ENCODE data around the gene SUCO.
A peak's percentile ranks its signal among the peaks of the same experiment; 100 is the strongest.
"Not testable (repeated sequence)": the region's sequence is repeated elsewhere in the genome, so short reads cannot be mapped to it uniquely, and the experiment has no call there.

SUCO gene, protein sequence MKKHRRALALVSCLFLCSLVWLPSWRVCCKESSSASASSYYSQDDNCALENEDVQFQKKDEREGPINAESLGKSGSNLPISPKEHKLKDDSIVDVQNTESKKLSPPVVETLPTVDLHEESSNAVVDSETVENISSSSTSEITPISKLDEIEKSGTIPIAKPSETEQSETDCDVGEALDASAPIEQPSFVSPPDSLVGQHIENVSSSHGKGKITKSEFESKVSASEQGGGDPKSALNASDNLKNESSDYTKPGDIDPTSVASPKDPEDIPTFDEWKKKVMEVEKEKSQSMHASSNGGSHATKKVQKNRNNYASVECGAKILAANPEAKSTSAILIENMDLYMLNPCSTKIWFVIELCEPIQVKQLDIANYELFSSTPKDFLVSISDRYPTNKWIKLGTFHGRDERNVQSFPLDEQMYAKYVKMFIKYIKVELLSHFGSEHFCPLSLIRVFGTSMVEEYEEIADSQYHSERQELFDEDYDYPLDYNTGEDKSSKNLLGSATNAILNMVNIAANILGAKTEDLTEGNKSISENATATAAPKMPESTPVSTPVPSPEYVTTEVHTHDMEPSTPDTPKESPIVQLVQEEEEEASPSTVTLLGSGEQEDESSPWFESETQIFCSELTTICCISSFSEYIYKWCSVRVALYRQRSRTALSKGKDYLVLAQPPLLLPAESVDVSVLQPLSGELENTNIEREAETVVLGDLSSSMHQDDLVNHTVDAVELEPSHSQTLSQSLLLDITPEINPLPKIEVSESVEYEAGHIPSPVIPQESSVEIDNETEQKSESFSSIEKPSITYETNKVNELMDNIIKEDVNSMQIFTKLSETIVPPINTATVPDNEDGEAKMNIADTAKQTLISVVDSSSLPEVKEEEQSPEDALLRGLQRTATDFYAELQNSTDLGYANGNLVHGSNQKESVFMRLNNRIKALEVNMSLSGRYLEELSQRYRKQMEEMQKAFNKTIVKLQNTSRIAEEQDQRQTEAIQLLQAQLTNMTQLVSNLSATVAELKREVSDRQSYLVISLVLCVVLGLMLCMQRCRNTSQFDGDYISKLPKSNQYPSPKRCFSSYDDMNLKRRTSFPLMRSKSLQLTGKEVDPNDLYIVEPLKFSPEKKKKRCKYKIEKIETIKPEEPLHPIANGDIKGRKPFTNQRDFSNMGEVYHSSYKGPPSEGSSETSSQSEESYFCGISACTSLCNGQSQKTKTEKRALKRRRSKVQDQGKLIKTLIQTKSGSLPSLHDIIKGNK (N-terminal part only)

DNA sequence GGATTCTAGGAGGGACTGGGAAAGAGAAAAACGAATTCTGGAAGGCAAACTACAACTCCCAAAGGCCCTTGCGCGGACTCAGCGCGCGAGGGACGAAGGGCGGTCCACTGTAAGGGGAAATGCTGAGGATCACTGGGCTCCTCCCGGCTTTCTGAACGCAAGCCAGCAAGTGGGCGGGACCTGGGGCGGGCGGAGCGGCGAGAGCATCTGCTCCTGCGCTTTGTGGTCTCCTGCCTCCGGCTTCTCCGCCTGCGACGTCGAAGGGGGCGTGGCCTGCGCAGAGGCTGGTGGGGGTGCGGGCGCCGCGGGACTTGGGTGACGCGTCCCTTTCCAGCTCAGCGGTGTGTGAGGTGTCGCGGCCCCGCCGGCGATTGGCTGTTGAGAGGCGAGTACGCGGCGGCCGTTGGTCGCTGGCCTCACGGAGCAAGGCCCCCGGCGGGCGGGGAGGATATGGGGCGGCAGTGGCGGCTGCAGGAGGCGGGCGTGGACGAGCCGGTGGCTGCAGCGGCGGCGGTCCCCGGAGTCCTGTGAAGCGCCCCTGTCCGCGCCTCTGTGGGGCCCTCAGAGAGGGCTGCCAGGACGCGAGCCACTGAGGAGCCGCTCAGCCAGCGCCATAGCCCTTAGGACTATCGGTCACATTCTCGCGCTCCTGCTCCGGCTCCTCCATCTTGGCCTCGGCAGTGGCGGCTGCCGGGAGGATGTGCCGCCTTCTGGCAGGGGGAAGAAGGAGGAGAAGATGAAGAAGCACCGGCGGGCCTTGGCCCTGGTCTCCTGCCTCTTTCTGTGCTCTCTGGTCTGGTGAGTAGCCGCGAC, at the start of gene SUCO:
Gene SUCO, plus strand, starts transcription at position 451 of the 813 bp plus-strand sequence. Its CDS starts 286 bp downstream, at position 737.
- peak; percentile 93 for DNase-seq

DNA sequence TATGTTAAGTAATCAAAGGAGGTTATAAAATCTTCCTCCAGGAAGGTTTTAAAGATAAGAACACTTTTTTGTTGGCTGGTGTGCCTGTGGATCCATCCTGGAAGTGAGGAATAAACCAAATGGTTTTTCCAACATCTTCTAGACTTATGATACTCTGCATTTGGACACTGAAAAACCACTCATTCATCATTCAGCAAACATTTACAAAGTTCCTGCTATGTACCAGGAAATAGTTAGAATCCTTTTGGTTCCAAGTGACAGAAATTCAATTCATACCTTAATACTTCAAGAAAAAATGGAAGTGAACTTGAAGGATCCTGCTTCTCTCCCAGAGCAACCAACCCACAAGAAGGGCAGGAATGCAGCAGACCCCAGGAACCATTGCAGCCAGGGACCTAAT, 49.5 kb upstream of the SUCO start:
- DNase-seq: no peak

DNA sequence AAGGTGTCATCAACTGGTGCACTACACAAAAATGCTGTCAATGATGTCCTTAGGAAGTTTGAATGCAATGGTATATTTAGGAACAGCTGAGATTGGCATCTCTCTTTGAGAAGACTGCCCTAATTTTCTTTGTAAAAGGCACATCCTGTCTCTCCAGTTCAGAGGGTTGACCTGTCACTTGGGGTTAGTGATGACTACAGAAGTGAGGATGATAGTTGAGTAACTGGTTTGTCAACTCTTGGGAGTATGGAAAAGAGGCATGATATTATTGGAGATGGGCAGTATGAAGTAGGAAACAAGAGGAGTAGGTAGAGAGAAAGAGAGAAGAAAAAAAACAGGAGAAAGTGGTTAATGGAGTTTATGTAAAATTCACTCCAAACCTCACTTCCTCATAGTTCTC, 48.7 kb upstream of the SUCO start:
- no peak for DNase-seq

DNA sequence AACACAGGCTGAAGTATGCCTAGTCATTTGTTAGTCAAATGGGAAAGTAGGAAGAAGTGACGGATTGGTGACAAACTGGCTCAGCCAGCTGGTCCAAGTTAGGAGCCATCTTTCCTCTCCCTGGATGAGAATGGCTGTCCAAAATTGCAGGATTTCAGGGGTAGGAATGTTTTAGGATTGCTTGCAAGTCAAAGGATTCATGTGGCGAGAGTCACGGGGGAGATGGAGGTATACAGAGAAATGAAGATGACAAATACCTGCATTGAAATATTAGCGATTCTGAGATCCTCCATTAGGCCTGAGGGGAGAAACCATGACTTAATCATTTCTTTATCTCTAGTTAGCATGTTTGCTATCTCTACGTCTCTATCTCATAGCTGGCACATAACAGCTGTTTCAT, 47.3 kb upstream of the SUCO start:
- no peak for DNase-seq

DNA sequence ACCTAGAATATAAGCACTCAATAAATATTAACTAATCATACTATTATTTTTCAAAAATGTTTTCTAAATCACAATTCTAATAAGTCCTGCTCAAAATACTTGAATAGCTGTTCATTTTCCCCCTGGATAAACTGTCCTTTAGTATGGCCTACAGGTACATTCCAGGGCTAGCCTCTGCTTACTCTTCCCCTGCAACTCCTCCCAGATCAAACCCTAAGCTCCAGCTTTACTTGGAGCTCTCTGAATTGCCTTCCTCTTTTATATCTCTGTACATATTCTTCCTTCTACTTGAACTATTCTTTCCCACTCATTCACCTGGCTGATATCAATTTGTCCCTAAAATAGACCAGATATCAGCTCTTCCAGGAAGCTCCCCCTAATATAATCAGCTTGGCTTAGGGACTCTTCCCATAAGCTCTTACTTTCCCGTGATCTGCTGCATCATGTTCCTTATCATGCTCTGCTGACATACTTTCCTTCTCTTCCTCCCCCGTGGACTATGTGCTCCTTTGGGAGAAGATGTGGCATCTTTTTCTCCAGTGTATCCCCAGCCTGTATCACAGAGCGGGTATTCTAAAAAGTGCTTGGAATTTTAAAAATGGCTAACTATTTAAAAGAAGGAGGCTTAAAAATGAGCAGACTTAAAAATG, 46.0 kb upstream of the SUCO start:
- no peak for DNase-seq

DNA sequence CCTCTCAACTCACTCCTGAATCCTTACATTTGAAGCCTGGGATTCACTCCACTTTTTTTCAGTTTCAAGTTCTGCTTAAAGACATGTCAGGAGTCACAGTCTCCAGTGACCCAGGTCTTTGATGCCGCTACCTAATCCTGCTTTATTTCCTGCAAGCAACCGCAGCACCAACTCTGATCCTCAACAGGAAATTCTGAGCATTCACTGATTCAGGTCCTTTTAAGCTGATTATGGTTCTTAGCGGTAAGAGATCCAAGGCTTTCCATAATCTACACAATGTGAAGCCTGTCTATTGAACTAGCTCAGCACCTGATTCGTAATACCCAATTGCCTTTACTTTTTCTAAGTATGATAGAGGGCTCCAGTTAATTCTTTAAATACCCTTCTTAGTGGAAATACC, 45.4 kb upstream of the SUCO start:
- DNase-seq: no peak

DNA sequence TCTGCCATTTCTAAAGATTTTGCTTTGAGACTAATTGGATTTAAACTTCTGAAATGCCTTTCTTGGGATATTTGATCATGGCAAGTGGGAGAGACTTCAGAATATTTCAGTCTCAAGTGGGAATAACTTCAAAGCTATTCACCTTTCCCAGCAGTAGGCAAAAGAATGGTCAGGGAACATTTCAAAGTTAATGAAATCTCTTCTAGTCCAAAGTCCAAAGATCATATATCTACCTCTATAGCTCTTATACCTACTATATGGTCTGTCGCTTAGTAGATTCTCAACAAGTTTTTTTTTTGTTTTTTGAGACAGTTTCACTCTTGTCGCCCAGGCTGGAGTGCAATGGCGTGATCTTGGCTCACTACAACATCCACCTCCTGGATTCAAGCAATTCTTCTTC, 44.6 kb upstream of the SUCO start:
- DNase-seq: no peak

DNA sequence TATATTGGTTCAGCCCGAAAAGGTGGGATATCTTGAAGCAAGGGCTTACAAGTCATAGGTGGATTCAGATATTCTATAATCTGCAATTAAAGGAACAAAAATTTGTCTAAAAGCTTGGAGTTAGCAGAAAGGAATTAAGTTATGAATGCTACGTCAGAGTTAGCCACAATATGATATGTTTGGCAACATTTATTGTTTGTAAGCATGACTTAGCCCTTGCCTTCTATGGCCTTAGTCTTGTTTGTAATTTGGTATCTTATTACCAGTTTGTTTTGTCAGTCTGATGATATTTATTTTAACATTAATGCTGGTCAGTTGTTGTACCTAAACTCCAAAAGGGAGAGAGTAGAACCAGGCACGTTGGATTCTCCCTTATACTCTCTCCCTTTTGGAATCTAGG, 43.1 kb upstream of the SUCO start:
- no peak for DNase-seq

DNA sequence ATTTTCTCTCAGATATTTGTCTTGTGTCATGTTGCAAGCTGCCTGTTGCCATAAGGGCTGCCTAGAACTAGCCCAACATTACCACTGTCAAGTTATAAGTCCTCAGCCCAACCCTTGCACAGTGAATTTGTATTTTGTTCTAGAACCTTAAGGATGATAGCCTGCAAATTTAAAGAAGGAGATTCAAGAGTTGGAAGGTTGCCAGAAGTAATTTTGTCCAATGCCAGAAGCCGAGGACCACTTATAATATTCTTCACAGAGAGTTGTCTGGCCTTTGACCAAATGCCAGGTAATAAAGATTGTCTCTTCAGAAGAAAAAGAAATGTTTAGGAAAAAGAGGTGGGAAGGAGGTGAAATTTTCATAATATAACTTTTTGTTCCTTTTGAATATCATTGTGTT, 40.5 kb upstream of the SUCO start:
- DNase-seq: no peak

DNA sequence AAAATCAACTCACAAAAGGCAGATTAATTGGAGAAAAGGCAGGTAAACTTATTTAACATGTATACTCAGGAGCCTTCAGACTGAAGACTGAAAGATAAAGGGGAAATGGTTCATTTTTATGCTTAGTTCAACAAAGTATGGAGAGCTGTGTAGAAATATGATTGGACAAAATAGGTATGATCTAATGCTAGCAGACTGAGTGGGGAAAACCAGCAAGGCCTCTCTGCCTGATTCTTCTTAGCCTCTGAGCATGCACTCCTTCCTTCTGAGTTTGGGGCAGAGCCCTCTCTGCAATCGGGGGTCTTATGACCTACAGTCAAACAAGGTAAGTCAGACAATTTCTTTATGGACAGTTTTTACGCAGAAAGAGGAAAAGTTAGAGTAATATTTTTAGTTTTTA, 38.8 kb upstream of the SUCO start:
- DNase-seq: no peak

DNA sequence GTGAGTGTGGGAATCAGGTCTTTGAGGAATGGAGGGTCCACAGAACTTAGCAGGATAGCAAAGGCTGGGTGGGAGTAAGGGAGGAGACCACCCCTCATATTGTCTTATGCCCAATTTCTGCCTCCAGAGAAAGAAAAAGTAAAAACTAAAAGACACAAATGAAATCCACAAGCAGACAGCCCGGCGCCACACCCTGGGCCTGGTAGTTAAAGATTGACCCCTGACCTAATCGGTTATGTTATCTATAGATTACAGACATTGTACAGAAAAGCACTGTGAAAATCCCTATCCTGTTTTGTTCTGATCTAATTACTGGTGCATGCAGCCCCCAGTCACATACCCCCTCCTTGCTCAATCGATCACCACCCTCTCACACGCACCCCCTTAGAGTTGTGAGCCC, 36.8 kb upstream of the SUCO start:
- DNase-seq: not testable (repeated sequence)

DNA sequence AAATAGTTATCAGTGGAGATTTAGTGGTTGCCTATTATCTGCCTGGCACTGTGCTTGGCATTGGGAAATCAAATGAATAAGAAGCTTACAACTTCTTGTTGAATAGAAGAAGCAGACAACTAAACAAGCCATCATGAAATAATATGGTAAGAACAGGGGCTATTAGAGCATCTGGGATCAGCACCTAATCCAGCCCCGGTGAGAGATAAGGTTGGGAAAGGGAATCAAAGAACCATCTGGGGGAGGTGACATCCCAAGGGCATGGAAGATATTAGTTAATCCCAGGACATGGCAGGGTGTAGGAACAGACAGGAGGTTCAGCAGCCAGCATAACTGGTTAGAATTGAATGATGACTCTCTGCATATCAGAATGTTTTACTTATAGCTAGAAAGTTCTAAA, 36.3 kb upstream of the SUCO start:
- DNase-seq: no peak

DNA sequence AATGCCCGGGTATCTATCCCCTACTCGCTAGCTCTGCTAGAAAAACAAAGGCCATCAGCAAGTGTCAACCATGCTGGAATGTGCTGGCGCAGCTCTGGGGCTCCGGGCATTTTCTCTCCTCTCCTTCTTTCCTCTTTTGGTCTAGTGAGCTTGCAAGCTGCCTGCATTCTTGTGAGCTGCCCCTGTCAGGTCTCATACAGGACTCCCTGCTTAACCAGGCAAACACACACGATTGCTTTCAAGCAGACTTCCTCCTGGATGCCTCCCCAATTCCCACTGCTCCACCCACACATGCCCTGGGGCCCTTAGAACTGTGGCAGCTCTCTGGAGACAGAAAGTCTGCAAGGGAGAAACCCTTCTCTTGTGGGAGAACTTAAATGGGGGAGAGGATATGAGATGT, 35.7 kb upstream of the SUCO start:
- no peak for DNase-seq

DNA sequence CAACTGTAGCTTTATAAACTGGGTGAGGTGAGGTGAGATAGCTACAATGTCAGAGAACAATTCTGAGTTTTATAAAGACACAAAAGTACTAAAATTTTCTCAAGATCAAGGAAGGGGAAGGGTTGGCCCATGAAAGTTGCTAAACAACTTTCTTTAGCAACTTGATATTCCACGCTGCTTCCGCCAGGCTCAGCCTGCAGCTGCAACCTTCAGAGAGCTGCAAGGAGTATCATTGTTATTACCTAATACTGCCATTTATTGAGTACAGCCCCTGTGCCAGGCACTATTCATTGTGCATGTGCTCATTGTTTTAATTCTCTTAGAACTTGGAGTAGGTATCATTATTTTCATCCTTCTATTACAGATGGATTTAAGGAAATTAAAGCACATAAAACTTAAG, 34.1 kb upstream of the SUCO start:
- no peak for DNase-seq

DNA sequence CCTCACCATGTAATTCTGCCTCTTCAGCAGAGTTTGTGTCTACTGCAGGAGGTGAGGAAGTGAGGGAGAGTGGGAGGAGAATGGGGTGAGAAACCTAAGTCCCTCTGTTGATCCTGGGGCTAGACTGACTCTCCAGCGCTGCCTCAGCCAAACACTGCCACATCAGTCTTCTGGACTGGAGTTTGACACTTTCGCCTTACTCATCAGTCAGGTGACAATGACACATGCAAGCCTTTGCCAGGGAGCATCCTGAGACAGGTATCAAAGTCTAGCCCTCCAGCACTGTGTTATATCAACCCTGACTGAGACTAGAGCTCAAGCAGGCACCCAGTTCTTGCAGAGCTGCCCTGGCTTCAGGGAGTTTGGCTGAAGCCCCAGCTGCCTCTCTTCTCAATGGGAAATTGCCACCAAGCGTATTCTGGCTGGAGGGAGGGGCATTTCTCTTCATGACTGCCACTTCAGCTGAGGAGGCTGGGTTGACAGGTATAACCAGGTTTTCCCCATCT, 33.3 kb upstream of the SUCO start:
- no peak for DNase-seq

DNA sequence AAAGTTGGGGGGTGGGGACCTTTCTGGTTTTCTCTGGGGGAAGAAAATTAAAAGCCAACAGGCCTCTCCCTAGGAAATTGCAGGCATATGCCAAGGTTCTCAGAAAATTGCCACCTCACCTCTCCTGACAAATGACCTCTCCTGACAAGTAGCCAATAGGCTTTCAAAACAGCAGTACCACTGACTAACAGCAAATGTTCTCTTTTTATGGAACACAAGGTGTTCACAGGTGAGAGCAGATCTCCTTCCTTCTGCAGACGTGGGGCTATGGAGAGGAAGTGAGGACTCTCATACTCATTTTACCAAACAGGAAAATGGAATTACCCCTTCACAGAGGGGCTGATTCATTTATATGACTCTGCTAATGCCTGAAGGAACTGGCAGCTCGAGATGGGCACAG, 32.7 kb upstream of the SUCO start:
- DNase-seq: no peak

DNA sequence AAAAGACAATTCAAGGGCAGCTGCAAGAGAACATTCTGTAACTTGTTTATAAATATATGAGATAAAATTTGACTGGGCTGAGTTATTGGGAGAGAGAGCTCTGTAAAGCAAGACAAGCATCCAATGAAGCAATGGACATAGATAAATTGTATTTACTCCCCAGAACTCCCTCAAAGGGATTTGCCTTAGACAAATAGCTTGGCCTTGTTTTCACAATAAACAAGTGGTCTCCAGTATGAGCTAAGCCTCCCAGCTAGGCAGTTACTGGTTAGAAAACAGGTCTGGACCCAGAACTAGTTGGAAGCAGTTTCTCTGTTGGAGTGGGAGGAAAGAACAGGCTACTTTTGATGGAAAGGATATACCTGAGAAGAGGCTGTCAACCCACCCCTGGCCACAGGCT, 25.2 kb upstream of the SUCO start:
- no peak for DNase-seq

DNA sequence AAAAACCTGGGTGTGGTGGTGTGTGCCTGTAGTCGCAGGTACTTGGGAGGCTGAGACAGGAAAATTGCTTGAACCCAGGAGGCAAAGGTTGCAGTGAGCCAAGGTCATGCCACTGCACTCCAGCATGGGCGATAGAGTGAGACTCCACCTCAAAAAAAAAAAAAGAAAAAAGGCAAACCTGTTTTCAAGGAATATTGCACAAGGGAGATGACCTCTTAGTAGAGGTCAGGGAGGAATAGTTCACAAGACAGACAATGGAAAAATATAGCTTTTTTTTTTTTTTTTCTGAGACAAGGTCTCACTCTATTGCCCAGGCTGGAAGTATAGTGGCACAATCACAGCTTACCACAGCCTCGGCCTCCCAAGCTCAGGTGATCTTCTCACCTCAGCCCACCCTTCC, 22.5 kb upstream of the SUCO start:
- DNase-seq: no peak

DNA sequence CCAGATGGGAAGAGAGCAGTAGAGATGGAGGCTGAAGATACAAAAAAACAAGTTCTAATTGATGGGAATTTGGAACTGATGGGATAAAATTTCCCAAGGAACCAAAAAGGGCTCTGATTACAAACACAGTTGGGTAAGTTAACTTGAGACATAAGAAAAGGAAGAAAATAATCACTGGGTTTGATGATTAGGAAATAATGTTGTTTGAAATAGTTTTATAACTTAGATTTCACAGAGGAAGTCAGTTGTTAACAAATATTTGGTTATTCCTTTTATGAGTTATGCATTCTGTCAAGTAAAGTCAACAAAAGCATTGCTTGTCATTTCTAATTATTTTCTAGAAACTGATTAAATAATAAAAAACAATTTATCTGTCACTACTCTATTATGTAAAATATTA, 20.4 kb upstream of the SUCO start:
- DNase-seq: no peak

DNA sequence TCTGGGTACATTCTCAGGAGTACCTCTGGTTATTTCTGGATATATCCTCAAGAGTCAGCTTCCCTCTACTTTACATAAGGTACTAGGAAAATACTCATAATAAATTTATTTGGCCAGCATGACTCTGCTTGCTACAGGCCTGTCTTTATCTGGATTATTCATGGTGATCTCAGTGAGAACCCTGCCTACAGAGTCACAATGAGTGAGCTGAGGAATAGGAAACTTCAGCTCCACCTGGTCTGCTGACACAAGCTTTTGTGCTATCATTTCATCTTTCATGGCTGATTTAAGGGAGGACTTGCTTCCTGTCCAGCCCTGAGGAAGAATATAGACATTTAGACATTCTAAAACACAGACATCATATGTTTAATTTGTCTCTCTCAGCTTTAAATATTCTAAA, 19.5 kb upstream of the SUCO start:
- DNase-seq: no peak

DNA sequence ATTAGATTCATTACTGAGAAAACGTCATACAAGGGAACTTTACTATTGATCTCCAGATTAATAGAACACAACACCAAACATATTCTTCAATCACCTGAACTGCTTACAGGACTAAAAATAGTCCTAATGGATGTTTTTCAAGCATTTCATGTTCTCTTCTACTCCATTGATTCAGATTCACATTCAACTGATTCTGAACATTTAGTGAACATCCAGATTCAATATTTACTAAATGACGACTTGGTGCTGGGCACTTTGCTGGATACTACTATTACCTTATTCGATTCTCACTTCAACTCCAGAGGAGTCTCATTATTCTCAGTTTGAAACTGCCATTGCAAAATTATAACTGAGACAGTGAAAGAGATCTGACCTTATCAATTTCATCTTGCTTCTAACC, 18.8 kb upstream of the SUCO start:
- DNase-seq: no peak

DNA sequence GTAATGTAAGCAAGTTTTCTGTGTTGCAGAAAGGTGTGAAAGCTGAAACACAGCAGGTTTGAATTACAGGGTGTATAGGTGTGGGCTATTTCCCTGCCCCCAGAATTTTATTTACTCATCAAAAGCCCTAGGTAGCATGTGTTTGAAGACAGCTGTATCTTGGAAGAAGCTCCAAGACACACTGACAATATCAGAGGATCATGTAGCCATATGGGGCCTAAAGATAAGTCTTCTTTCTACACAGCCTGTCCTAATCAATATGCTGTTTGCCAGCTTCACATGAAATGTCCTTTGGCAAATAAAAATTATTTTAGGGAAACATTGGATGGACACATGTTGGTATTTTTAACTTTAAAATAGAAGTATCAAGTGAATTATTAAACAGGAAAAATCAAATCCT, 17.5 kb upstream of the SUCO start:
- DNase-seq: no peak
